ENCODE results near the gene PRMT9. TPM values are rescaled to one million over a fixed set of nuclear protein-coding genes. Genes with fewer than 3 reads are reported as not detected.
A peak's percentile ranks its signal among the peaks of the same experiment; 100 is the strongest.

PRMT9 gene
- total RNA-seq, 2 donors from 2014 or later, result 13.9 to 21.3 TPM

GRCh38 chr4:147707892-147708672, 24.1 kb upstream of the PRMT9 start:
- Mint-ChIP-seq H3K27ac (no peak overlapping the region), H3K36me3 (ENCODE audit: low read depth) (no peaks in the 10 kb centered on the region), H3K4me1 (peaks cover 8% of the 10 kb centered on the region), H3K4me3 (no peak overlapping the region), H3K27me3 (no peaks in the 10 kb centered on the region)
- no peaks in the 10 kb centered on the region for H3K9me3 ChIP-seq (ENCODE audit: control insufficient read depth, low read length, poor library complexity, severe bottlenecking)
- ATAC-seq (peak; percentile 75), DNase-seq (peak in 2 of 3 donors; percentile 21 to 40)

GRCh38 chr4:147704846-147705245, 20.9 kb upstream of the PRMT9 start:
- H3K27ac Mint-ChIP-seq, result no peak overlapping the region
- no peak for ATAC-seq

GRCh38 chr4:147696866-147697265, 12.9 kb upstream of the PRMT9 start:
- H3K27me3 Mint-ChIP-seq, result peaks cover 29% of the 10 kb centered on the region
- no peak for ATAC-seq
- DNase-seq, result no peak
- H3K9me3 ChIP-seq (ENCODE audit: control insufficient read depth, low read length, poor library complexity, severe bottlenecking), result no peaks in the 10 kb centered on the region
- peaks cover 3% of the 10 kb centered on the region for H3K4me1 Mint-ChIP-seq
- H3K4me3 Mint-ChIP-seq, result no peak overlapping the region
- no peak overlapping the region for H3K27ac Mint-ChIP-seq
- peaks cover 5% of the 10 kb centered on the region for H3K36me3 Mint-ChIP-seq (ENCODE audit: low read depth)

More at GRCh38 chr4:147704846-147705245, 20.9 kb upstream of the PRMT9 start:
- H3K9me3 ChIP-seq (ENCODE audit: control insufficient read depth, low read length, poor library complexity, severe bottlenecking), result no peaks in the 10 kb centered on the region
- no peak for DNase-seq
- Mint-ChIP-seq H3K36me3 (ENCODE audit: low read depth) (no peaks in the 10 kb centered on the region), H3K27me3 (no peaks in the 10 kb centered on the region), H3K4me3 (no peak overlapping the region), H3K4me1 (peaks cover 8% of the 10 kb centered on the region)

- Mint-ChIP-seq H3K4me1 (peaks cover 11% of the 10 kb centered on the region), H3K27ac (no peak overlapping the region)
Observed at GRCh38 chr4:147693218-147693617, 9.3 kb upstream of the PRMT9 start.

GRCh38 chr4:147691820-147692219, 7.9 kb upstream of the PRMT9 start:
- no peaks in the 10 kb centered on the region for H3K9me3 ChIP-seq (ENCODE audit: control insufficient read depth, low read length, poor library complexity, severe bottlenecking)
- Mint-ChIP-seq H3K27me3 (peaks cover 29% of the 10 kb centered on the region), H3K4me3 (no peak overlapping the region), H3K27ac (peak overlapping the region; percentile 71), H3K36me3 (ENCODE audit: low read depth) (peaks cover 3% of the 10 kb centered on the region), H3K4me1 (peaks cover 11% of the 10 kb centered on the region)
- ATAC-seq (no peak), DNase-seq (no peak)

More at GRCh38 chr4:147693218-147693617, 9.3 kb upstream of the PRMT9 start:
- ATAC-seq (no peak), DNase-seq (no peak)
- H3K36me3 Mint-ChIP-seq (ENCODE audit: low read depth), result peaks cover 5% of the 10 kb centered on the region
- peaks cover 35% of the 10 kb centered on the region for H3K27me3 Mint-ChIP-seq
- no peak overlapping the region for H3K4me3 Mint-ChIP-seq
- H3K9me3 ChIP-seq (ENCODE audit: control insufficient read depth, low read length, poor library complexity, severe bottlenecking), result no peaks in the 10 kb centered on the region

GRCh38 chr4:147689067-147689466, 5.1 kb upstream of the PRMT9 start:
- no peak for ATAC-seq
- Mint-ChIP-seq H3K4me1 (peaks cover 11% of the 10 kb centered on the region), H3K27me3 (peaks cover 28% of the 10 kb centered on the region), H3K36me3 (ENCODE audit: low read depth) (peaks cover 3% of the 10 kb centered on the region), H3K27ac (peak overlapping the region; percentile 22), H3K4me3 (peak overlapping the region; percentile 32)
- H3K9me3 ChIP-seq (ENCODE audit: control insufficient read depth, low read length, poor library complexity, severe bottlenecking), result no peaks in the 10 kb centered on the region
- DNase-seq, result no peak

GRCh38 chr4:147683188-147683591, 773 bp downstream of the PRMT9 start:
- peak overlapping the region; percentile 97 for H3K4me3 Mint-ChIP-seq
- ATAC-seq, result no peak

GRCh38 chr4:147682755-147683154, 1.2 kb downstream of the PRMT9 start:
- Mint-ChIP-seq H3K27me3 (peaks cover 8% of the 10 kb centered on the region), H3K4me3 (peak overlapping the region; percentile 97), H3K4me1 (peaks cover 20% of the 10 kb centered on the region), H3K36me3 (ENCODE audit: low read depth) (peaks cover 4% of the 10 kb centered on the region), H3K27ac (peak overlapping the region; percentile 97)
- DNase-seq, result no peak
- no peak for ATAC-seq
- H3K9me3 ChIP-seq (ENCODE audit: control insufficient read depth, low read length, poor library complexity, severe bottlenecking), result no peaks in the 10 kb centered on the region

More at GRCh38 chr4:147683188-147683591, 773 bp downstream of the PRMT9 start:
- Mint-ChIP-seq H3K27ac (peak overlapping the region; percentile 97), H3K27me3 (peaks cover 8% of the 10 kb centered on the region), H3K4me1 (peaks cover 20% of the 10 kb centered on the region), H3K36me3 (ENCODE audit: low read depth) (peaks cover 4% of the 10 kb centered on the region)
- DNase-seq, result no peak
- H3K9me3 ChIP-seq (ENCODE audit: control insufficient read depth, low read length, poor library complexity, severe bottlenecking), result no peaks in the 10 kb centered on the region

- H3K4me1 Mint-ChIP-seq, result peaks cover 20% of the 10 kb centered on the region
- H3K4me3 Mint-ChIP-seq, result no peak overlapping the region
- ATAC-seq (no peak), DNase-seq (no peak)
- H3K27me3 Mint-ChIP-seq, result no peaks in the 10 kb centered on the region
- H3K27ac Mint-ChIP-seq, result no peak overlapping the region
- peaks cover 4% of the 10 kb centered on the region for H3K36me3 Mint-ChIP-seq (ENCODE audit: low read depth)
- H3K9me3 ChIP-seq (ENCODE audit: control insufficient read depth, low read length, poor library complexity, severe bottlenecking), result no peaks in the 10 kb centered on the region
Observed at GRCh38 chr4:147678796-147679549, 5.0 kb downstream of the PRMT9 start.

- Mint-ChIP-seq H3K4me1 (peaks cover 16% of the 10 kb centered on the region), H3K36me3 (ENCODE audit: low read depth) (no peaks in the 10 kb centered on the region), H3K4me3 (no peak overlapping the region), H3K27ac (peak overlapping the region; percentile 32), H3K27me3 (no peaks in the 10 kb centered on the region)
- DNase-seq (no peak), ATAC-seq (no peak)
- no peaks in the 10 kb centered on the region for H3K9me3 ChIP-seq (ENCODE audit: control insufficient read depth, low read length, poor library complexity, severe bottlenecking)
Observed at GRCh38 chr4:147678106-147678505, 5.9 kb downstream of the PRMT9 start.

GRCh38 chr4:147674496-147674895, 9.5 kb downstream of the PRMT9 start:
- no peak for ATAC-seq
- DNase-seq, result no peak
- H3K9me3 ChIP-seq (ENCODE audit: control insufficient read depth, low read length, poor library complexity, severe bottlenecking), result no peaks in the 10 kb centered on the region
- Mint-ChIP-seq H3K27me3 (no peaks in the 10 kb centered on the region), H3K4me3 (no peak overlapping the region), H3K4me1 (peaks cover 7% of the 10 kb centered on the region), H3K36me3 (ENCODE audit: low read depth) (peaks cover 5% of the 10 kb centered on the region), H3K27ac (no peak overlapping the region)

GRCh38 chr4:147674073-147674472, 9.9 kb downstream of the PRMT9 start:
- H3K4me1 Mint-ChIP-seq, result peaks cover 7% of the 10 kb centered on the region
- ATAC-seq, result no peak
- H3K4me3 Mint-ChIP-seq, result no peak overlapping the region
- H3K36me3 Mint-ChIP-seq (ENCODE audit: low read depth), result peaks cover 5% of the 10 kb centered on the region
- no peak for DNase-seq
- H3K27ac Mint-ChIP-seq, result no peak overlapping the region
- no peaks in the 10 kb centered on the region for H3K27me3 Mint-ChIP-seq
- no peaks in the 10 kb centered on the region for H3K9me3 ChIP-seq (ENCODE audit: control insufficient read depth, low read length, poor library complexity, severe bottlenecking)

GRCh38 chr4:147658501-147658900, 25.5 kb downstream of the PRMT9 start:
- Mint-ChIP-seq H3K36me3 (ENCODE audit: low read depth) (peaks cover 8% of the 10 kb centered on the region), H3K4me3 (no peak overlapping the region), H3K27me3 (no peaks in the 10 kb centered on the region), H3K4me1 (no peaks in the 10 kb centered on the region), H3K27ac (no peak overlapping the region)
- ATAC-seq (no peak), DNase-seq (no peak)
- no peaks in the 10 kb centered on the region for H3K9me3 ChIP-seq (ENCODE audit: control insufficient read depth, low read length, poor library complexity, severe bottlenecking)
